Activated CD8-positive, alpha-beta T cell treated with anti-CD3 and anti-CD28 coated beads, Interleukin-2, amount 10 ng/mL, durations not matched to agents 7 days and 5 days (primary cell): Measurements from ENCODE around the gene TRNAU1AP. TPM values are rescaled to one million over a fixed set of nuclear protein-coding genes. Genes with fewer than 3 reads are reported as not detected.
A peak's percentile ranks its signal among the peaks of the same experiment; 100 is the strongest.

Experiments used
- ATAC-seq: fragments of 150-1000 bp; cut with Tn5 transposase; one replicate; pipeline ENCODE4 v1.10.0; 2021; ENCODE audit warnings: moderate library complexity
- CTCF ChIA-PET: fragments of 350-600 bp; sonication (Branson Sonifier 250); formaldehyde crosslinking; loops from one replicate; lab custom pipeline; 2021; ENCODE audit warnings: antibody characterized with exemption; lab: Charles Lee
- POLR2A ChIA-PET: fragments of 350-600 bp; sonication (Branson Sonifier 250); formaldehyde crosslinking; loops from one replicate; lab custom pipeline; 2021; ENCODE audit warnings: antibody characterized with exemption; lab: Charles Lee
- DNase-seq: peaks from one replicate; pipeline ENCODE4 v3.0.0-alpha.2; 2020
- H3K27ac Mint-ChIP-seq: one replicate; pipeline ENCODE4 v1.8.0; 2021; ENCODE audit warnings: mild to moderate bottlenecking, mixed read lengths
- H3K27me3 Mint-ChIP-seq: one replicate; pipeline ENCODE4 v1.8.0; 2021; ENCODE audit warnings: low read depth, mixed read lengths
- H3K36me3 Mint-ChIP-seq: one replicate; pipeline ENCODE4 v1.8.0; 2021; ENCODE audit warnings: low read depth, mixed read lengths
- H3K4me1 Mint-ChIP-seq: one replicate; pipeline ENCODE4 v1.8.0; 2021; ENCODE audit warnings: low read depth, mixed read lengths
- H3K4me3 Mint-ChIP-seq: one replicate; pipeline ENCODE4 v1.8.0; 2021; ENCODE audit warnings: mild to moderate bottlenecking, mixed read lengths
- H3K9me3 Mint-ChIP-seq: one replicate; pipeline ENCODE4 v1.8.0; 2022; ENCODE audit warnings: mixed read lengths; ENCODE audit not compliant: insufficient read depth
- total RNA-seq, 2 experiments: library from RNA; stranded (reverse); gene quantifications; one replicate each; pipeline ENCODE4 v1.2.3, GENCODE V29; 2021

The TRNAU1AP gene
- 10 to 100 TPM; 73.2 to 77.7 TPM for total RNA-seq

- Mint-ChIP-seq H3K9me3 (no peaks in the 10 kb centered on the region), H3K27me3 (no peaks in the 10 kb centered on the region), H3K36me3 (peaks cover 19% of the 10 kb centered on the region), H3K27ac (peak within 1 kb of the TSS; percentile 97), H3K4me3 (peak within 1 kb of the TSS; percentile 98), H3K4me1 (peaks cover 14% of the 10 kb centered on the region)
- POLR2A ChIA-PET = interaction anchor here (0.7 to 5.3 kb wide), 12 partner anchors 14 to 184 kb away, joined by 3 to 82 read pairs (median 4); partner anchors contain the start of genes GMEB1, RCC1, RNU11 and TAF12
- CTCF ChIA-PET = interaction anchor here (0.7 to 2.7 kb wide), 15 partner anchors 16 to 309 kb away, joined by 3 to 14 read pairs (median 4); partner anchors contain the start of genes TAF12 and YTHDF2
- peak; percentile 98 for DNase-seq
- ATAC-seq = peak; percentile 95
Observed at GRCh38 chr1:28552758-28553663, at the start of gene TRNAU1AP. TSS of gene TRNAU1AP (plus strand) at chr1:28553085. CDS start at chr1:28553111, 26 bp downstream.

GRCh38 chr1:28503117-28503516 lies 49.8 kb upstream of the TRNAU1AP start:
- H3K4me1 Mint-ChIP-seq = peaks cover 6% of the 10 kb centered on the region
- ATAC-seq (no peak), DNase-seq (no peak)
- POLR2A ChIA-PET = no interaction called here
- no peak overlapping the region for H3K4me3 Mint-ChIP-seq
- no peak overlapping the region for H3K27ac Mint-ChIP-seq
- CTCF ChIA-PET = interaction anchor here (2.7 kb wide), 1 partner anchor 254 kb away, joined by 8 read pairs; no protein-coding TSS in a partner anchor
- no peaks in the 10 kb centered on the region for H3K27me3 Mint-ChIP-seq
- H3K9me3 Mint-ChIP-seq = no peaks in the 10 kb centered on the region
- H3K36me3 Mint-ChIP-seq = peaks cover 28% of the 10 kb centered on the region

GRCh38 chr1:28505406-28506187 lies 47.3 kb upstream of the TRNAU1AP start, which contains the start of gene RCC1:
TSS of gene RCC1 (plus strand) at chr1:28506043. CDS start at chr1:28529867, 23,824 bp downstream.
- Mint-ChIP-seq H3K9me3 (no peaks in the 10 kb centered on the region), H3K36me3 (peaks cover 53% of the 10 kb centered on the region), H3K4me3 (peak within 1 kb of the TSS; percentile 97), H3K4me1 (peaks cover 28% of the 10 kb centered on the region), H3K27ac (peak within 1 kb of the TSS; percentile 97), H3K27me3 (no peaks in the 10 kb centered on the region)
- ATAC-seq (peak; percentile 88), DNase-seq (peak; percentile 98)
- ChIA-PET POLR2A (interaction anchor here (0.6 to 7.0 kb wide), 22 partner anchors 11 to 268 kb away, joined by 3 to 97 read pairs (median 4); partner anchors contain the start of genes GMEB1, RNU11, TAF12 and TRNAU1AP), CTCF (interaction anchor here (0.7 to 3.7 kb wide), 5 partner anchors 12 to 565 kb away, joined by 3 to 27 read pairs (median 3); no protein-coding TSS in a partner anchor)

GRCh38 chr1:28506907-28507246 lies 46.0 kb upstream of the TRNAU1AP start:
- DNase-seq (no peak), ATAC-seq (no peak)
- H3K4me3 Mint-ChIP-seq = peak overlapping the region; percentile 97
- H3K27ac Mint-ChIP-seq = peak overlapping the region; percentile 97
- ChIA-PET CTCF (interaction anchor here (1.2 to 3.7 kb wide), 6 partner anchors 11 to 258 kb away, joined by 3 to 27 read pairs (median 4); no protein-coding TSS in a partner anchor), POLR2A (interaction anchor here (0.9 to 7.0 kb wide), 9 partner anchors 8 to 229 kb away, joined by 3 to 97 read pairs (median 6); partner anchors contain the start of genes RNU11, TAF12, TRNAU1AP and YTHDF2)
- peaks cover 38% of the 10 kb centered on the region for H3K4me1 Mint-ChIP-seq
- no peaks in the 10 kb centered on the region for H3K9me3 Mint-ChIP-seq
- no peaks in the 10 kb centered on the region for H3K27me3 Mint-ChIP-seq
- peaks cover 59% of the 10 kb centered on the region for H3K36me3 Mint-ChIP-seq

GRCh38 chr1:28507247-28507645 lies 45.6 kb upstream of the TRNAU1AP start:
- POLR2A ChIA-PET = interaction anchor here (0.9 to 7.0 kb wide), 13 partner anchors 8 to 251 kb away, joined by 3 to 97 read pairs (median 5); partner anchors contain the start of genes RNU11, TAF12, TRNAU1AP and YTHDF2
- H3K27ac Mint-ChIP-seq = peak overlapping the region; percentile 97
- ATAC-seq (no peak), DNase-seq (no peak)
- H3K4me3 Mint-ChIP-seq = peak overlapping the region; percentile 97
- peaks cover 61% of the 10 kb centered on the region for H3K36me3 Mint-ChIP-seq
- H3K4me1 Mint-ChIP-seq = peaks cover 41% of the 10 kb centered on the region
- H3K27me3 Mint-ChIP-seq = no peaks in the 10 kb centered on the region
- H3K9me3 Mint-ChIP-seq = no peaks in the 10 kb centered on the region
- CTCF ChIA-PET = interaction anchor here (1.0 to 3.7 kb wide), 7 partner anchors 10 to 258 kb away, joined by 3 to 27 read pairs (median 4); no protein-coding TSS in a partner anchor

GRCh38 chr1:28507646-28508434 lies 45.0 kb upstream of the TRNAU1AP start:
- H3K4me3 Mint-ChIP-seq = peak overlapping the region; percentile 97
- ChIA-PET POLR2A (interaction anchor here (0.9 to 7.0 kb wide), 11 partner anchors 7 to 252 kb away, joined by 3 to 97 read pairs (median 4); partner anchors contain the start of genes MED18, RNU11, TAF12 and TRNAU1AP), CTCF (interaction anchor here (0.8 to 3.7 kb wide), 11 partner anchors 10 to 262 kb away, joined by 3 to 27 read pairs (median 4); no protein-coding TSS in a partner anchor)
- no peak for DNase-seq
- peaks cover 47% of the 10 kb centered on the region for H3K4me1 Mint-ChIP-seq
- peaks cover 67% of the 10 kb centered on the region for H3K36me3 Mint-ChIP-seq
- ATAC-seq = no peak
- no peaks in the 10 kb centered on the region for H3K27me3 Mint-ChIP-seq
- no peaks in the 10 kb centered on the region for H3K9me3 Mint-ChIP-seq
- H3K27ac Mint-ChIP-seq = peak overlapping the region; percentile 97

GRCh38 chr1:28508435-28508754 lies 44.5 kb upstream of the TRNAU1AP start:
- H3K9me3 Mint-ChIP-seq = no peaks in the 10 kb centered on the region
- H3K4me1 Mint-ChIP-seq = peaks cover 48% of the 10 kb centered on the region
- peak overlapping the region; percentile 97 for H3K27ac Mint-ChIP-seq
- no peak for DNase-seq
- peak overlapping the region; percentile 97 for H3K4me3 Mint-ChIP-seq
- CTCF ChIA-PET = interaction anchor here (0.8 to 3.7 kb wide), 13 partner anchors 9 to 369 kb away, joined by 3 to 27 read pairs (median 4); partner anchors contain the start of gene TAF12
- POLR2A ChIA-PET = interaction anchor here (0.9 to 7.0 kb wide), 11 partner anchors 10 to 262 kb away, joined by 3 to 97 read pairs (median 5); partner anchors contain the start of genes MED18, RNU11, TAF12 and TRNAU1AP
- H3K27me3 Mint-ChIP-seq = no peaks in the 10 kb centered on the region
- peaks cover 69% of the 10 kb centered on the region for H3K36me3 Mint-ChIP-seq
- no peak for ATAC-seq

- Mint-ChIP-seq H3K36me3 (peaks cover 79% of the 10 kb centered on the region), H3K27ac (peak overlapping the region; percentile 97), H3K27me3 (no peaks in the 10 kb centered on the region), H3K9me3 (no peaks in the 10 kb centered on the region), H3K4me3 (peak overlapping the region; percentile 97), H3K4me1 (peaks cover 46% of the 10 kb centered on the region)
- ATAC-seq (no peak), DNase-seq (no peak)
- CTCF ChIA-PET = interaction anchor here (0.7 to 3.7 kb wide), 9 partner anchors 8 to 261 kb away, joined by 3 to 27 read pairs (median 5); partner anchors contain the start of genes MED18, SESN2, TAF12 and TRNAU1AP
- POLR2A ChIA-PET = interaction anchor here (0.7 to 7.0 kb wide), 11 partner anchors 8 to 671 kb away, joined by 3 to 97 read pairs (median 4); partner anchors contain the start of gene TAF12
Observed at GRCh38 chr1:28509705-28510272, 43.1 kb upstream of the TRNAU1AP start.

GRCh38 chr1:28510273-28510969 lies 42.5 kb upstream of the TRNAU1AP start:
- CTCF ChIA-PET = interaction anchor here (0.7 to 3.6 kb wide), 8 partner anchors 43 to 261 kb away, joined by 3 to 19 read pairs (median 4); partner anchors contain the start of genes MED18, SESN2 and TRNAU1AP
- H3K27ac Mint-ChIP-seq = peak overlapping the region; percentile 97
- ATAC-seq = no peak
- H3K27me3 Mint-ChIP-seq = no peaks in the 10 kb centered on the region
- no peak for DNase-seq
- peak overlapping the region; percentile 97 for H3K4me3 Mint-ChIP-seq
- peaks cover 44% of the 10 kb centered on the region for H3K4me1 Mint-ChIP-seq
- peaks cover 80% of the 10 kb centered on the region for H3K36me3 Mint-ChIP-seq
- no peaks in the 10 kb centered on the region for H3K9me3 Mint-ChIP-seq
- POLR2A ChIA-PET = interaction anchor here (1.0 to 7.0 kb wide), 8 partner anchors 8 to 670 kb away, joined by 3 to 97 read pairs (median 5); partner anchors contain the start of gene TAF12
